ENCODE data around the gene ATG16L2.

GRCh38 chr11:72776117-72776843, 37.9 kb upstream of the ATG16L2 start:
- TF ChIP-seq HDAC2 (IDR thresholded peaks at IDR 0.05) (no peak), CTCF (IDR thresholded peaks at IDR 0.05) (no peak), ZFP36 (IDR thresholded peaks at IDR 0.05; ENCODE audit: borderline replicate concordance, partially characterized antibody) (no peak), POLR2A (IDR thresholded peaks at IDR 0.05; ENCODE audit: low read length) (no peak), MYC (IDR thresholded peaks at IDR 0.05; ENCODE audit: borderline replicate concordance, low read length) (no peak), EP300 (IDR thresholded peaks at IDR 0.05) (no peak), KDM5A (IDR thresholded peaks at IDR 0.05) (no peak), SREBF2 (IDR thresholded peaks at IDR 0.05) (no peak), EHMT2 (IDR thresholded peaks at IDR 0.05; ENCODE audit: low read depth) (no peak), TP53 (CRISPR knock-in tag; IDR thresholded peaks at IDR 0.05) (no peak)
- TF ChIP-seq, protein P1, sequence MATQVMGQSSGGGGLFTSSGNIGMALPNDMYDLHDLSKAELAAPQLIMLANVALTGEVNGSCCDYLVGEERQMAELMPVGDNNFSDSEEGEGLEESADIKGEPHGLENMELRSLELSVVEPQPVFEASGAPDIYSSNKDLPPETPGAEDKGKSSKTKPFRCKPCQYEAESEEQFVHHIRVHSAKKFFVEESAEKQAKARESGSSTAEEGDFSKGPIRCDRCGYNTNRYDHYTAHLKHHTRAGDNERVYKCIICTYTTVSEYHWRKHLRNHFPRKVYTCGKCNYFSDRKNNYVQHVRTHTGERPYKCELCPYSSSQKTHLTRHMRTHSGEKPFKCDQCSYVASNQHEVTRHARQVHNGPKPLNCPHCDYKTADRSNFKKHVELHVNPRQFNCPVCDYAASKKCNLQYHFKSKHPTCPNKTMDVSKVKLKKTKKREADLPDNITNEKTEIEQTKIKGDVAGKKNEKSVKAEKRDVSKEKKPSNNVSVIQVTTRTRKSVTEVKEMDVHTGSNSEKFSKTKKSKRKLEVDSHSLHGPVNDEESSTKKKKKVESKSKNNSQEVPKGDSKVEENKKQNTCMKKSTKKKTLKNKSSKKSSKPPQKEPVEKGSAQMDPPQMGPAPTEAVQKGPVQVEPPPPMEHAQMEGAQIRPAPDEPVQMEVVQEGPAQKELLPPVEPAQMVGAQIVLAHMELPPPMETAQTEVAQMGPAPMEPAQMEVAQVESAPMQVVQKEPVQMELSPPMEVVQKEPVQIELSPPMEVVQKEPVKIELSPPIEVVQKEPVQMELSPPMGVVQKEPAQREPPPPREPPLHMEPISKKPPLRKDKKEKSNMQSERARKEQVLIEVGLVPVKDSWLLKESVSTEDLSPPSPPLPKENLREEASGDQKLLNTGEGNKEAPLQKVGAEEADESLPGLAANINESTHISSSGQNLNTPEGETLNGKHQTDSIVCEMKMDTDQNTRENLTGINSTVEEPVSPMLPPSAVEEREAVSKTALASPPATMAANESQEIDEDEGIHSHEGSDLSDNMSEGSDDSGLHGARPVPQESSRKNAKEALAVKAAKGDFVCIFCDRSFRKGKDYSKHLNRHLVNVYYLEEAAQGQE (IDR thresholded peaks at IDR 0.05), result no peak

All from A549 (cell line).